GM19372 (cell line): ENCODE measurements around the gene CELF4.

Source experiments
- ATAC-seq: cut with Tn5 transposase; IDR thresholded peaks from one replicate; pipeline ENCODE4 v1.9.1; 2021; ENCODE audit warnings: mild to moderate bottlenecking, low read depth, moderate library complexity; ENCODE audit not compliant: unreplicated experiment

CELF4 gene

GRCh38 chr18:37550118-37550875, 15.3 kb downstream of the CELF4 start:
- ATAC-seq = no peak

DNA sequence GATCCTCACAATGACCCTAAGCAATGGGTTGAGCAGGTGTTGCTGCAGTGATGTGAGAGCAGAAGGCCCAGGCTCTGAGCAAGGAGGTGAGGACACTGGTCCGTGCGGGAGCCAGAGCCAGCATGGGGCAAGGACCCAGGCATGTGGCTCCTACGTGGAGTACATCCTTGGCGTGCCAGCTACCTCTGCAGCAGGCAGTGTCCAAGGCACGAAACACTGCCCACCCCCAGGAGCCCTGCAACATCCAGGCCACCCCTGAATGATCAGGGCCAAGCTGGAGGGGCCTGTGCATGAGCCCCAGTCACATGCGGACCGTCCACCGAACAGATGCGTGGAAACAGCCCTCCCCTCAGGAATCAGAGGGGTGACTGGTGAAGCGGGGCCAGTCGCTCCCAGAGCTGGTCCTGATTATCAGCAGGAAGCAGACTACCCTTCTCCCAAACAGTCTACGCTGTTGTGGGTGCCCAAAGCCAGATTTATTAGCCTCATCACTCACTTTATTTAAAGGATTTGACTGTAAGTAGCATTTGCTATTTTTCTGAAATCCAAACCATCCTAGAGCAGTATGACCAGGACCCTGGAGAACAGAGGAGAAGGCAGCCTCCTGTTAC, 16.8 kb downstream of the CELF4 start:
- no peak for ATAC-seq

GRCh38 chr18:37547196-37547827, 18.3 kb downstream of the CELF4 start:
- ATAC-seq = no peak

GRCh38 chr18:37546651-37547050, 18.9 kb downstream of the CELF4 start:
- no peak for ATAC-seq

DNA sequence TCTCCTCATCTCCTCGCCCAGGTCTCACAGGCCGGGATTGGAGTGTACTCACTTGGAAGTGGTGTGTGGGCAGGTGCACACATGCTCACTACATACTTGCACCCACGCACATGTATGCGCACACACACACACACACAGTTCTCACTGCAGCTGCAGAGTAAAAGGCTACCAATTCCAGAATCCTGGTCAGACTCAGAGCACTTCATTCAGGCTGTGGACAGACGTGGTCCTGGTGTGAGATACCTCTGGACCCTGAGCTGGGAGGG, 19.4 kb downstream of the CELF4 start:
- no peak for ATAC-seq

GRCh38 chr18:37545461-37546271, 19.9 kb downstream of the CELF4 start:
- ATAC-seq = no peak

DNA sequence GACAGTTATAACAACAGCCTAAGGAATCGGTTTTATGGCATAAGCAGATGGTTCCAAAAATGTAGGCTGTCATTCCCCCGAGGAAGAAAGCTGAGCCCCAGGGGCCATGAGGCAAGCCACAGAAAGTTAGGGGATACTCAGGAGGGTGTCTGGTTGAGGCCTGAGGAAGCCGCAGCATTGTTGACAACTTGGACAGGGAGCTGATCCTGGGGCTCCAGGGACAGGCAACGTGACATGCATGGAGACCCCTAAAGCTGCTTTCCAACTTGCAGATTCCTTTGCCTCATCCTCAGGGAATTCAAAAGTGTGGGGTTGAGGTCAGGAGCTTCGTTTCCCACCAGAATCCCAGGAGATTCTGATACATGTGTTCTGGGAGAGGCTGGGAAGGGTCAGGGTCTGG, 20.9 kb downstream of the CELF4 start:
- ATAC-seq = no peak

- no peak for ATAC-seq
These were observed 21.4 kb downstream of the CELF4 start for GRCh38 chr18:37544217-37544616.

- no peak for ATAC-seq
These were observed 22.3 kb downstream of the CELF4 start for GRCh38 chr18:37543321-37543720.

GRCh38 chr18:37541517-37541916, 24.1 kb downstream of the CELF4 start:
- ATAC-seq = no peak

DNA sequence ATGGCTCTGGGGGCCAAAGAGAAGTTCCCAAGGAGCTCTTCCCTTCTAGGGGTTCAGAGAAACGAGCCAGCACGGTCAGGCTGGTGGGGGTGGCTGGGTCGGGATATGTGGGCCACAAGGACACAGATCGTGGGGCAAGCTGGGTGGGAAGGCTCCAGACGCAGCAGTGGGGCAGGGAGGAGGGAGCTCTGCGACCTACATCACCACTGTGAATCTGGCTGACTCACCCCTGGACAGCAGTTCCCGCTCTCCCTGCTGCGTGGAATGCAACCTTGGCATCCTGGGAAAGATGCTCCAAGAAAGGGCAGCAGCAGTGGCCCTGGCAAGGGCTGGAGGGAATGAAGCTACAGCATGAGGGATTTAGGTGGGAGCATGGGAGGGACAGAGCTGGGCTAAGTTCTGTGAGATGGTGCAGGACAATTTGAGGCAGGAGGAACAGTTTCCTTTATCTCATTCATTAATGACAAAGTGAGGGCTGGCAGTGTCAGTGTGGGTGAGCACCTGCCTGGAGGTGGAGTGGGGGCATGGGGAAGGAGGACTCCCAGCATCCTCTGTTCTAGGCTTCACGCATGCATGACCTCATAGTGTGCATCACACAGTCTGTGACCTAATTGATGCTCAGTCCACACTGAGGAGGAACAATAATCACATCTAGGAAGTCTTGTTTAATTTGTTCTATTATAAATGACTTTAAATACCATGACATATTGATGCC, 25.0 kb downstream of the CELF4 start:
- no peak for ATAC-seq

- ATAC-seq = no peak
These were observed 26.4 kb downstream of the CELF4 start for GRCh38 chr18:37539236-37539635.

GRCh38 chr18:37538526-37539205, 26.9 kb downstream of the CELF4 start:
- no peak for ATAC-seq

DNA sequence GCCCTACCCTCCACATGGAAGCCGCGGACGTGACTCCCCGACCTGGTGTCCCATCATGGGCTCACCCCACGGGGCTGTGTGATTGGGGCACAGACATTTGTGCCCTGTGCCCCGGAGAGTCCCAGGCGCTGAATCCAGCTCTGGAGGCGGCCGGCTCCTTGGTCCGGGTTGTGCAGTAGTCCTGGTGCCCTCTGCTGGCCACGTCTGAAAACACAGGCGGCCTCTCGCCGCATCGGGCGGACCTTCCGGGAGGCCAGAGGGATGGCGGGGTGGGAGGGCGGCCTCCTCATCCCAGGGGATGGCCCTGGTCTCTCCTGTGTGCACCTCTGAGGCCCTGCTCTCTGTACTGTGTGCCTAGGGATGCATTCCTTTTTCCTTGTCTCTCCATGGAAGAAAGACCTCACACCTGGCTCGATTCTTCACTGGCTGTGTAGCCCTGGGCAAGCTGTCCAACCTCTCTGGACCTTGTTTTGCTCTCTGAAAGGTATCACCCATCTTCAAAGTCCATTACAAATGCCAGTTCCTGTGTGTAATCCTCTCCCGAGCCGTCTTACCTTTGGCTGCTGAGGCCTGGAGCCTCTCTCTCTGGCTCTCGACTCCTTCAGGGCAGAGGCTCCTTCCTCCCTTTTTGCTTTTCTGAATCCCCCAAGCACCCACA, 27.6 kb downstream of the CELF4 start:
- ATAC-seq = peak; percentile 86

DNA sequence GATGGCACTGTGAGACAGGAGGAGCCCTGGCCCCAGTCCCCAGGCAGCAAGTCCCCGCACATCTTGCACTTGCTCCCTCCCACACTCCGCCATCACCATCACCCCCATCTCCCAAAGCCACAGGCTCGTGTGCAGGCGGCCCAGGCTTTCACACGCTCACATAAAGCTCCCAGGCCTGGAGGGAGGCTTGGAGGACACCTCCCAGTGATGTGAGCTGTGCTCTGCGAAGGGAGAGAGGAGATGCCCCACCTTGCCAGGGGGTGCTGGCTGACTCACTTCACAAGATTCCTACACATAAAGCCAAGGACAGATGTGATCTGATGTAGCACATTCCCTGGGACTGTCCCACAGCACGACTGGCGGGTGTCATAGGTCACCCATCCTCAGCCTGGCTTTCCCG, 28.9 kb downstream of the CELF4 start:
- ATAC-seq = no peak

- no peak for ATAC-seq
These were observed 29.6 kb downstream of the CELF4 start for GRCh38 chr18:37535968-37536367.

GRCh38 chr18:37534627-37535026, 31.0 kb downstream of the CELF4 start:
- ATAC-seq = no peak

DNA sequence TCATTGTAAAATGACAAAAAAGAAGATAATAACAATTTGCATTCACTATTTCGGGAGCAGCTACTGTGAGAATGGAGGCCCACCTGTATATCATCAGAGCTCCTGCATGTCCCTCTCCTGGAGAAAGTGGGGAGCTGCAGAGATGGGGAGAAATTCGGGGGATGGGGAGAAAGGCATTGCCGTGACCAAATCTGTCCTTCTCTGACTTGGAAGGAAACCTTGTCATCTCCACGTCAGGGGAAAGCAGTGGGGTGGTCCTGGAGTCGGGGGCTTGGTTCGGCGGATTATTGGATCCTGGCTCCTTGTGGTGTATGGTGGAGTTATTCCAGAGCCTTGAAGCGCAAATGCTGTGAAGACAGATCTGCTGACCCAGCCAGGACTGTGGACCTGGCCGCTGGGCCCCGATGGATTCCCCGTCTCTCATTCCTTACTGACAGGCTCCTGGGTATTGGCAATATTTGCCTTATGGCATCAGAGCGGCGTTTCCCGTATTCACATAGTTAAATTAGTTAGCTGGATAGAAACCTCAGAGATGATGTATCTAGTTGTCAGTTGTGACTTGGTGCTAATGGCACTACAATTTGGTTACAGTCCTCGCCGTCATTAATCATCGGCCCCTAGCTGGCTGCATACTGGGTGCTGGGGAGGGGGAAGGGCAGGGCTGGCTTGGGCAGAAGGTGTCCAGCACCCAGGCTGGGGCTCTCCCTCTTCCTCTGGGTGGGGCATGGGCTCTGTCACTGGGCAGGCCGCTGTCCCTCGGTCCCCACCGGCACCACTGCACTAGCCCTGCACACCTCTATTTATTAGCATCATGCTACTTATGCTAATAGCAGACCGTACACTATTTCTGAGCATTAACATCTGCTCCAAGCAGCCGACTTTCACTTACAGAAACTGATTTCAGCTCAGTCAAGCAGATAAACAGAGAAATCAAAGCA, 31.7 kb downstream of the CELF4 start:
- ATAC-seq = no peak

GRCh38 chr18:37532917-37533316, 32.7 kb downstream of the CELF4 start:
- ATAC-seq = no peak
